Hindlimb muscle (tissue), 1 donor: Measurements from ENCODE around the gene TSPAN31. TPM values are rescaled to one million over a fixed set of nuclear protein-coding genes. Genes with fewer than 3 reads are reported as not detected.

ENCODE experiments used
- DNase-seq: peaks from one replicate; pipeline ENCODE4 v3.0.0-alpha.2; 2013
- polyA plus RNA-seq: library from polyadenylated mRNA; unstranded; fragments of 120-200 nt; gene quantifications from one replicate; pipeline ENCODE4 v1.2.1, GENCODE V29; 2013; ENCODE audit not compliant: insufficient read length

TSPAN31 gene
- polyA plus RNA-seq, 1 donor = 45.5 TPM

- DNase-seq = no peak
These were observed 52.2 kb downstream of the TSPAN31 start for GRCh38 chr12:57796996-57797395.

GRCh38 chr12:57797933-57798332 lies 53.1 kb downstream of the TSPAN31 start:
- DNase-seq = no peak

Other genes with a start within 250 kb of the TSPAN31 start
- 9.2 TPM for gene DDIT3, start 224.5 kb upstream of the TSPAN31 start, polyA plus RNA-seq
- 46.2 TPM for gene MBD6, start 222.2 kb upstream of the TSPAN31 start, polyA plus RNA-seq
- 157 TPM for gene DCTN2, start 197.8 kb upstream of the TSPAN31 start, polyA plus RNA-seq
- not detected for gene KIF5A, start 195.0 kb upstream of the TSPAN31 start, polyA plus RNA-seq
- gene PIP4K2C, start 153.8 kb upstream of the TSPAN31 start, polyA plus RNA-seq = 12.1 TPM
- 21.8 TPM for gene DTX3, start 140.2 kb upstream of the TSPAN31 start, polyA plus RNA-seq
- 31.7 TPM for gene ARHGEF25, start 133.6 kb upstream of the TSPAN31 start, polyA plus RNA-seq
- 1.9 TPM for gene B4GALNT1, start 111.8 kb upstream of the TSPAN31 start, polyA plus RNA-seq
- 118 TPM for gene OS9, start 50.9 kb upstream of the TSPAN31 start, polyA plus RNA-seq
- 8.6 TPM for gene AGAP2, start 6.3 kb upstream of the TSPAN31 start, polyA plus RNA-seq
- 133 TPM for gene CDK4, start 7.3 kb downstream of the TSPAN31 start, polyA plus RNA-seq
- gene MARCHF9, start 10.1 kb downstream of the TSPAN31 start, polyA plus RNA-seq = 9.6 TPM
- 1.0 TPM for gene CYP27B1, start 22.0 kb downstream of the TSPAN31 start, polyA plus RNA-seq
- gene METTL1, start 27.1 kb downstream of the TSPAN31 start, polyA plus RNA-seq = 22.1 TPM
- 6.0 TPM for gene EEF1AKMT3, start 27.6 kb downstream of the TSPAN31 start, polyA plus RNA-seq
- 31.9 TPM for gene TSFM, start 37.7 kb downstream of the TSPAN31 start, polyA plus RNA-seq
- gene AVIL, start 73.7 kb downstream of the TSPAN31 start, polyA plus RNA-seq = 18.5 TPM
- 200 TPM for gene CTDSP2, start 101.7 kb downstream of the TSPAN31 start, polyA plus RNA-seq
- 10.4 TPM for gene ATP23, start 196.5 kb downstream of the TSPAN31 start, polyA plus RNA-seq